Liver (tissue), 9 donors: ENCODE measurements around the gene MRPS18C. TPM values are rescaled to one million over a fixed set of nuclear protein-coding genes. Genes with fewer than 3 reads are reported as not detected.

Experiments used
- DNase-seq: peaks from one replicate; pipeline ENCODE4 v3.0.0-alpha.2; 2017; ENCODE audit warnings: low spot score
- H3K27ac ChIP-seq, 2 donors: one replicate each; pipeline ENCODE4 v1.7.0; 2013; ENCODE audit warnings: inconsistent platforms in 2 of 2, low read length in 2 of 2, control low read depth in 1 of 2, low read depth in 1 of 2, mild to moderate bottlenecking in 1 of 2
- H3K27me3 ChIP-seq, 4 donors: one replicate each; pipeline versions ENCODE4 v1.6.1 to v1.7.0; 2013; ENCODE audit warnings: low read length in 3 of 4, inconsistent platforms in 1 of 4, mild to moderate bottlenecking in 1 of 4, moderate library complexity in 1 of 4; ENCODE audit not compliant: control insufficient read depth in 4 of 4, insufficient read depth in 4 of 4
- H3K36me3 ChIP-seq, 4 donors: one replicate each; pipeline versions ENCODE4 v1.6.1 to v1.7.0; 2013; ENCODE audit warnings: low read length in 3 of 4, mild to moderate bottlenecking in 3 of 4, low read depth in 1 of 4, moderate library complexity in 1 of 4; ENCODE audit not compliant: control insufficient read depth in 4 of 4, insufficient read depth in 3 of 4
- H3K4me1 ChIP-seq, 4 donors: one replicate each; pipeline versions ENCODE4 v1.6.1 to v1.7.0; 2013; ENCODE audit warnings: low read length in 3 of 4, mild to moderate bottlenecking in 3 of 4, moderate library complexity in 1 of 4; ENCODE audit not compliant: control insufficient read depth in 4 of 4, insufficient read depth in 4 of 4
- H3K4me3 ChIP-seq, 3 donors: one replicate each; pipeline versions ENCODE4 v1.6.1 to v1.7.0; 2013; ENCODE audit warnings: low read length in 3 of 3, control low read depth in 1 of 3, low read depth in 1 of 3, mild to moderate bottlenecking in 1 of 3
- H3K9ac ChIP-seq, 2 donors: one replicate each; pipeline ENCODE4 v1.7.0; 2013; ENCODE audit warnings: low read length in 2 of 2, mild to moderate bottlenecking in 2 of 2, moderate library complexity in 2 of 2, control low read depth in 1 of 2, low read depth in 1 of 2
- H3K9me3 ChIP-seq, 4 donors: one replicate each; pipeline versions ENCODE4 v1.6.1 to v1.7.0; 2013; ENCODE audit warnings: low read length in 3 of 4; ENCODE audit not compliant: control insufficient read depth in 4 of 4
- EGR1 ChIP-seq, 2 donors: IDR thresholded peaks; 2 replicates each; pipeline ENCODE4 v1.6.1; 2016 to 2018; ENCODE audit warnings: antibody characterized with exemption in 2 of 2, low read depth in 2 of 2
- FOXA1 ChIP-seq: IDR thresholded peaks from 2 replicates; pipeline ENCODE4 v1.6.1; 2016; ENCODE audit warnings: antibody characterized with exemption
- FOXA2 ChIP-seq: IDR thresholded peaks from 2 replicates; pipeline ENCODE4 v1.6.1; 2016; ENCODE audit warnings: antibody characterized with exemption
- GABPA ChIP-seq, 2 donors: IDR thresholded peaks in 1 of 2; conservative IDR thresholded peaks in 1 of 2; 2 replicates each; pipeline ENCODE4 v1.6.1; 2016; ENCODE audit warnings: antibody characterized with exemption in 2 of 2, mild to moderate bottlenecking in 1 of 2, moderate library complexity in 1 of 2
- HNF4A ChIP-seq, 2 donors: conservative IDR thresholded peaks; 2 replicates each; pipeline ENCODE4 v1.6.1; 2016; ENCODE audit warnings: antibody characterized with exemption in 2 of 2, mild to moderate bottlenecking in 2 of 2
- HNF4G ChIP-seq: IDR thresholded peaks from 2 replicates; pipeline ENCODE4 v1.6.1; 2016; ENCODE audit warnings: antibody characterized with exemption
- JUND ChIP-seq, 2 donors: IDR thresholded peaks; 2 replicates each; pipeline ENCODE4 v1.6.1; 2016; ENCODE audit warnings: antibody characterized with exemption in 2 of 2
- NR2F2 ChIP-seq: IDR thresholded peaks from 2 replicates; pipeline ENCODE4 v1.6.1; 2016; ENCODE audit warnings: antibody characterized with exemption
- RAD21 ChIP-seq, 2 donors: IDR thresholded peaks; 2 replicates each; pipeline ENCODE4 v1.6.1; 2016; ENCODE audit warnings: antibody characterized with exemption in 2 of 2, mild to moderate bottlenecking in 2 of 2
- RXRA ChIP-seq, 2 donors: IDR thresholded peaks; 2 replicates each; pipeline ENCODE4 v1.6.1; 2017 to 2018; ENCODE audit warnings: antibody characterized with exemption in 2 of 2, mild to moderate bottlenecking in 1 of 2
- SP1 ChIP-seq: IDR thresholded peaks from 2 replicates; pipeline ENCODE4 v1.6.1; 2018; ENCODE audit warnings: antibody characterized with exemption, mild to moderate bottlenecking
- TAF1 ChIP-seq: conservative IDR thresholded peaks from 2 replicates; pipeline ENCODE4 v1.6.1; 2016; ENCODE audit warnings: antibody characterized with exemption, mild to moderate bottlenecking
- YY1 ChIP-seq: IDR thresholded peaks from 2 replicates; pipeline ENCODE4 v1.6.1; 2016; ENCODE audit warnings: antibody characterized with exemption, mild to moderate bottlenecking
- WGBS: extraction: QIAGEN DNeasy Blood & Tissue Kit; methylation state at CpG from one replicate; pipeline ENCODE4 v1.1.7; 2013; 5-methylcytosine and 5-hydroxymethylcytosine counted together
- polyA plus RNA-seq, 2 donors: library from polyadenylated mRNA; stranded (reverse) in 1 of 2; unstranded in 1 of 2; fragments of 200-250 nt in 1 of 2; fragments of >200 nt in 1 of 2; fragmentation: Nextera tagmentation in 1 of 2; extraction: Ambion mirVana in 1 of 2; gene quantifications; one replicate each; pipeline versions ENCODE4 v1.2.1 to v1.2.3, GENCODE V29; 2013 to 2015
- total RNA-seq, 2 donors: library from RNA; depleted of rRNA; stranded (reverse); fragments of >200 nt; gene quantifications; one replicate each; pipeline ENCODE4 v1.2.3, GENCODE V29; 2014
- TF ChIP-seq, protein P1 (sequence below): fragments of 150-350 bp; IDR thresholded peaks from 2 replicates; pipeline ENCODE4 v1.5.1; 2017; ENCODE audit warnings: improper control_type of control experiment, low read depth, low read length; ENCODE audit not compliant: missing input control
- TF ChIP-seq, protein P2 (sequence below): IDR thresholded peaks from 2 replicates; pipeline ENCODE4 v1.6.1; 2016; ENCODE audit warnings: antibody characterized with exemption
- TF ChIP-seq, protein P3 (sequence below): IDR thresholded peaks from 2 replicates; pipeline ENCODE4 v1.6.1; 2016; ENCODE audit warnings: antibody characterized with exemption
- TF ChIP-seq, protein P4 (sequence below): IDR thresholded peaks from 2 replicates; pipeline ENCODE4 v1.6.1; 2016; ENCODE audit warnings: antibody characterized with exemption
- TF ChIP-seq, protein P5 (sequence below): IDR thresholded peaks from 2 replicates; pipeline ENCODE4 v1.6.1; 2016; ENCODE audit warnings: antibody characterized with exemption, mild to moderate bottlenecking
- donor health status: healthy.
- donor health status: healthy.
- donor health status: healthy.
- donor health status: healthy.
- donor health status: healthy.

The MRPS18C gene
- total RNA-seq: 10 to 100 TPM; 12.2 to 20.7 TPM
- polyA plus RNA-seq: 10 to 100 TPM; 13.4 to 97.3 TPM

DNA sequence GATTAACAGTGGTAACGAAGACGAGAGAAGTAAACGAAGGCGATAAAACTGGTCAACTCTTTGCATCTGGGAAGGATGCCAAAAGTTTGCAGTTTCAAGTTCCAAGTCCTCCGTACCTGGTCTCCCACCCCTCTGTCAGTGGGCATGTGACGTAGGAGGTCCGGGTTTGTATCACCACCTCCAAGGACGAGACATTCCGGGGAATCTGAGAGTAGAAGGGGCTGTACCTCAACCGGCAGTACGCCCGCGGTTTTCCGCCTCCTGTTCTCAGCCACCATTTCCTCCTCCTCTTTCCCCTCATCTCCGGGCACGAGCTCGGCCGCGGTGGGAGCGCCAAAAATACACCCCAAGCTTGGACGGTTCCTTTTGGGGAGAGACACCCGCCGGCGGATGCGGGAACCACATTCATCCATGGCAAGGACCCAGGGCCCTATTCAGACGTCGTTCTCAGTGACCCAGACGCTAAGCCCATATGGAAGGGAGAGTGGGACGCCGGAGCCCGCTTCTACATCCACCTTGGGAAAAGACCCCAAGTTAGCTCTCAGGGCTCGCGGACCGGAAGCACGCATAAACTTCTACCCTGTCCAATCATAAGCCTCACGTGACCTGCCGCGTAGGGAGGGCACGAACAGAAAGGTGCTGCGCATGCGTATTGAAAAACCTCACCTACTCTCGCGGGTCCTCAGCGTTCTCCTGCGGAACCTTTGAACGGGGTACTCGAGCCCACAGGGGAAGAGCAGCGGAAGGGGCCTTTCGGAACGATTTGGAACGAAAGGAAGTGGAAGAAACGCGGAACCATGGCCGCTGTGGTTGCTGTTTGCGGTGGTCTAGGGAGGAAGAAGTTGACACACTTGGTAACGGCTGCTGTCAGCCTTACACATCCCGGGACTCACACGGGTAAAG, at the start of gene MRPS18C, which contains the start of gene HELQ:
TSS of gene MRPS18C (plus strand) at position 778 of the 903 bp plus-strand sequence. CDS start at position 798, 20 bp downstream.
TSS of gene HELQ (minus strand) at position 543 of the 903 bp plus-strand sequence. CDS start at position 413, 130 bp downstream.
- Histone ChIP-seq H3K27ac (peak within 1 kb of the TSS; percentile 95 to 96), H3K9ac (peak within 1 kb of the TSS; percentile 70 to 96), H3K4me1 (peaks cover 8 to 25% (median 17%) of the 10 kb centered on the region in 4 donors), H3K36me3 (peaks cover 4 to 29% (median 14%) of the 10 kb centered on the region in 4 donors), H3K27me3 (no peaks in the 10 kb centered on the region), H3K4me3 (peak within 1 kb of the TSS; percentile 59 to 86 (median 77)), H3K9me3 (no peaks in the 10 kb centered on the region)
- under 1% methylated on average over 58 of the region's 58 CpGs for WGBS
- peak; percentile 89 for DNase-seq
- TF ChIP-seq EGR1 (IDR thresholded peaks at IDR 0.05; ENCODE audit: low read depth in 2 of 2): peak in 1 of 2 donors; percentile 57
- TF ChIP-seq FOXA2: no peak
- peak; percentile 87 for TF ChIP-seq TAF1
- TF ChIP-seq, protein P1, sequence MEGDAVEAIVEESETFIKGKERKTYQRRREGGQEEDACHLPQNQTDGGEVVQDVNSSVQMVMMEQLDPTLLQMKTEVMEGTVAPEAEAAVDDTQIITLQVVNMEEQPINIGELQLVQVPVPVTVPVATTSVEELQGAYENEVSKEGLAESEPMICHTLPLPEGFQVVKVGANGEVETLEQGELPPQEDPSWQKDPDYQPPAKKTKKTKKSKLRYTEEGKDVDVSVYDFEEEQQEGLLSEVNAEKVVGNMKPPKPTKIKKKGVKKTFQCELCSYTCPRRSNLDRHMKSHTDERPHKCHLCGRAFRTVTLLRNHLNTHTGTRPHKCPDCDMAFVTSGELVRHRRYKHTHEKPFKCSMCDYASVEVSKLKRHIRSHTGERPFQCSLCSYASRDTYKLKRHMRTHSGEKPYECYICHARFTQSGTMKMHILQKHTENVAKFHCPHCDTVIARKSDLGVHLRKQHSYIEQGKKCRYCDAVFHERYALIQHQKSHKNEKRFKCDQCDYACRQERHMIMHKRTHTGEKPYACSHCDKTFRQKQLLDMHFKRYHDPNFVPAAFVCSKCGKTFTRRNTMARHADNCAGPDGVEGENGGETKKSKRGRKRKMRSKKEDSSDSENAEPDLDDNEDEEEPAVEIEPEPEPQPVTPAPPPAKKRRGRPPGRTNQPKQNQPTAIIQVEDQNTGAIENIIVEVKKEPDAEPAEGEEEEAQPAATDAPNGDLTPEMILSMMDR: no peak
- TF ChIP-seq, protein P2, sequence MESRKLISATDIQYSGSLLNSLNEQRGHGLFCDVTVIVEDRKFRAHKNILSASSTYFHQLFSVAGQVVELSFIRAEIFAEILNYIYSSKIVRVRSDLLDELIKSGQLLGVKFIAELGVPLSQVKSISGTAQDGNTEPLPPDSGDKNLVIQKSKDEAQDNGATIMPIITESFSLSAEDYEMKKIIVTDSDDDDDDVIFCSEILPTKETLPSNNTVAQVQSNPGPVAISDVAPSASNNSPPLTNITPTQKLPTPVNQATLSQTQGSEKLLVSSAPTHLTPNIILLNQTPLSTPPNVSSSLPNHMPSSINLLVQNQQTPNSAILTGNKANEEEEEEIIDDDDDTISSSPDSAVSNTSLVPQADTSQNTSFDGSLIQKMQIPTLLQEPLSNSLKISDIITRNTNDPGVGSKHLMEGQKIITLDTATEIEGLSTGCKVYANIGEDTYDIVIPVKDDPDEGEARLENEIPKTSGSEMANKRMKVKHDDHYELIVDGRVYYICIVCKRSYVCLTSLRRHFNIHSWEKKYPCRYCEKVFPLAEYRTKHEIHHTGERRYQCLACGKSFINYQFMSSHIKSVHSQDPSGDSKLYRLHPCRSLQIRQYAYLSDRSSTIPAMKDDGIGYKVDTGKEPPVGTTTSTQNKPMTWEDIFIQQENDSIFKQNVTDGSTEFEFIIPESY: peak; percentile 99
- no peak for TF ChIP-seq HNF4G
- TF ChIP-seq RXRA (IDR thresholded peaks at IDR 0.05): peak in 1 of 2 donors; percentile 42
- TF ChIP-seq, protein P3, sequence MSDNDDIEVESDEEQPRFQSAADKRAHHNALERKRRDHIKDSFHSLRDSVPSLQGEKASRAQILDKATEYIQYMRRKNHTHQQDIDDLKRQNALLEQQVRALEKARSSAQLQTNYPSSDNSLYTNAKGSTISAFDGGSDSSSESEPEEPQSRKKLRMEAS: peak; percentile 91
- TF ChIP-seq, protein P4, sequence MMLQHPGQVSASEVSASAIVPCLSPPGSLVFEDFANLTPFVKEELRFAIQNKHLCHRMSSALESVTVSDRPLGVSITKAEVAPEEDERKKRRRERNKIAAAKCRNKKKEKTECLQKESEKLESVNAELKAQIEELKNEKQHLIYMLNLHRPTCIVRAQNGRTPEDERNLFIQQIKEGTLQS: peak; percentile 53
- TF ChIP-seq SP1: peak; percentile 65
- TF ChIP-seq, protein P5, sequence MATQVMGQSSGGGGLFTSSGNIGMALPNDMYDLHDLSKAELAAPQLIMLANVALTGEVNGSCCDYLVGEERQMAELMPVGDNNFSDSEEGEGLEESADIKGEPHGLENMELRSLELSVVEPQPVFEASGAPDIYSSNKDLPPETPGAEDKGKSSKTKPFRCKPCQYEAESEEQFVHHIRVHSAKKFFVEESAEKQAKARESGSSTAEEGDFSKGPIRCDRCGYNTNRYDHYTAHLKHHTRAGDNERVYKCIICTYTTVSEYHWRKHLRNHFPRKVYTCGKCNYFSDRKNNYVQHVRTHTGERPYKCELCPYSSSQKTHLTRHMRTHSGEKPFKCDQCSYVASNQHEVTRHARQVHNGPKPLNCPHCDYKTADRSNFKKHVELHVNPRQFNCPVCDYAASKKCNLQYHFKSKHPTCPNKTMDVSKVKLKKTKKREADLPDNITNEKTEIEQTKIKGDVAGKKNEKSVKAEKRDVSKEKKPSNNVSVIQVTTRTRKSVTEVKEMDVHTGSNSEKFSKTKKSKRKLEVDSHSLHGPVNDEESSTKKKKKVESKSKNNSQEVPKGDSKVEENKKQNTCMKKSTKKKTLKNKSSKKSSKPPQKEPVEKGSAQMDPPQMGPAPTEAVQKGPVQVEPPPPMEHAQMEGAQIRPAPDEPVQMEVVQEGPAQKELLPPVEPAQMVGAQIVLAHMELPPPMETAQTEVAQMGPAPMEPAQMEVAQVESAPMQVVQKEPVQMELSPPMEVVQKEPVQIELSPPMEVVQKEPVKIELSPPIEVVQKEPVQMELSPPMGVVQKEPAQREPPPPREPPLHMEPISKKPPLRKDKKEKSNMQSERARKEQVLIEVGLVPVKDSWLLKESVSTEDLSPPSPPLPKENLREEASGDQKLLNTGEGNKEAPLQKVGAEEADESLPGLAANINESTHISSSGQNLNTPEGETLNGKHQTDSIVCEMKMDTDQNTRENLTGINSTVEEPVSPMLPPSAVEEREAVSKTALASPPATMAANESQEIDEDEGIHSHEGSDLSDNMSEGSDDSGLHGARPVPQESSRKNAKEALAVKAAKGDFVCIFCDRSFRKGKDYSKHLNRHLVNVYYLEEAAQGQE: peak; percentile 80
- TF ChIP-seq HNF4A (conservative IDR thresholded peaks at IDR 0.05): peak; percentile 30 to 56
- peak; percentile 97 for TF ChIP-seq YY1
- TF ChIP-seq JUND (IDR thresholded peaks at IDR 0.05): peak in 1 of 2 donors; percentile 42
- TF ChIP-seq GABPA (IDR thresholded peaks at IDR 0.05 in 1 of 2, conservative IDR thresholded peaks at IDR 0.05 in 1 of 2): peak; percentile 87 to 97
- TF ChIP-seq RAD21 (IDR thresholded peaks at IDR 0.05): peak; percentile 44 to 50
- peak; percentile 53 for TF ChIP-seq FOXA1
- TF ChIP-seq NR2F2: no peak
